RWPE1 (cell line): ENCODE results near the gene ZFYVE28.

Source experiments
- CTCF ChIA-PET: fragments of 350-600 bp; sonication (Branson Sonifier 250); formaldehyde crosslinking; extraction: SDS; loops from one replicate; lab custom pipeline; 2021; lab: Yijun Ruan, JAX
- POLR2A ChIA-PET: fragments of 400-600 bp; formaldehyde crosslinking; extraction: SDS; loops from one replicate; lab custom pipeline; 2020; ENCODE audit warnings: antibody characterized with exemption; ENCODE audit not compliant: low non-redundant PET; lab: Yijun Ruan, JAX
- DNase-seq: peaks from one replicate; pipeline ENCODE4 v3.0.0; 2012; ENCODE audit warnings: low spot score
- H3K27ac ChIP-seq: fragments of 450-650 bp; 2 replicates; pipeline ENCODE4 v1.5.1; 2017
- CTCF ChIP-seq: fragments of 450-650 bp; conservative IDR thresholded peaks from 2 replicates; pipeline ENCODE4 v1.5.1; 2017; ENCODE audit warnings: low read depth, mild to moderate bottlenecking

ZFYVE28 gene

GRCh38 chr4:2393353-2394270 lies 24.8 kb downstream of the ZFYVE28 start:
- no peak for DNase-seq
- ChIA-PET CTCF (no interaction called here), POLR2A (no interaction called here)
- no peak overlapping the region; the same call in 1 of the 2 replicates for H3K27ac ChIP-seq
- TF ChIP-seq CTCF, result no peak

- no peak overlapping the region for H3K27ac ChIP-seq
- TF ChIP-seq CTCF, result no peak
- ChIA-PET POLR2A (no interaction called here), CTCF (interaction anchor here (0.7 kb wide), 1 partner anchor 21 kb away, joined by 4 read pairs; no protein-coding TSS in a partner anchor)
- DNase-seq, result no peak
Observed at GRCh38 chr4:2390784-2391421, 27.5 kb downstream of the ZFYVE28 start.

DNA sequence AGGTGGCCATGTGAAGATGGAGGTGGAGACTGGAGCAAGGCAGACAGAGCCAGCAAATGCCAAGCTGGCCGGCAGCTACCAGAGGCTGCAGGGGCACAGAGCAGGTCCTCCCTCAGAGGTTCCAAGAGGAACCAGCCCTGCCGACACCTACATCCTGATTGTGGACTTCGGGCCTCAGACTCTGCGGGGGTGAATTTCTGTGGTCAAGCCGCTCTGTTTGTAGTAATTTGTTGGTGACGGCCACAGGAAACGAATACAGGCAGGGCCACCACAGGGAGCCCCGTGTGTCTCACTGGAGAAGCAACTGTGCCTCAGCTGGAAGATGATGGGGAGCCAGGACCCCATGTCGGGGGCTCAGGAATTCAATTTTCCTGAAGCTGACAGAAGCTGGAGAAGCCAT lies 28.3 kb downstream of the ZFYVE28 start:
- POLR2A ChIA-PET, result no interaction called here
- TF ChIP-seq CTCF, result no peak
- no peak overlapping the region for H3K27ac ChIP-seq
- CTCF ChIA-PET, result no interaction called here
- DNase-seq, result no peak

- ChIA-PET CTCF (no interaction called here), POLR2A (no interaction called here)
- DNase-seq, result no peak
- no peak overlapping the region for H3K27ac ChIP-seq
- TF ChIP-seq CTCF, result no peak
Observed at GRCh38 chr4:2389691-2390090, 28.8 kb downstream of the ZFYVE28 start.

- ChIA-PET POLR2A (no interaction called here), CTCF (no interaction called here)
- no peak for TF ChIP-seq CTCF
- H3K27ac ChIP-seq, result no peak overlapping the region
- DNase-seq, result no peak
Observed at GRCh38 chr4:2388429-2389182, 29.8 kb downstream of the ZFYVE28 start.

DNA sequence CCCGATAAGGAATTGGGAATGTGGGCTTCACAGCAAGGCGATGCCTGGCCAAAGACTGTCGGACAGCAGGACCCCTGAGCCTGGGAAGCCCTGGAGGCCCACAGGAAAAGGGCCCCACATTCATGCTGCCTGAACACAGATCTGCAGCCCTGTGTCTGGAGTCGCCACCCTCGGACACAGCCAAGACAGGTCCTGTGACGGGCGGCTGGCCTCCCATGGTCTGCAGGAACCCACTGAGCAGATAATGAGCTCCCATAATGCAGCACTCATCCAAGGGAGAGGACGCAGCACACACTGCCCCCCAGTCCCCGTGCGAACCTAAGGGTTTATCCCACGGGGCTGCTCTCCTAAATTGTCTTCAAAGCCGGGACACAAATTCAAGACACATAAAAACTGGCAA lies 30.6 kb downstream of the ZFYVE28 start:
- no peak overlapping the region for H3K27ac ChIP-seq
- ChIA-PET CTCF (no interaction called here), POLR2A (no interaction called here)
- no peak for TF ChIP-seq CTCF
- no peak for DNase-seq
